Tibial artery (tissue), 4 donors: ENCODE measurements around the gene ARAP2.

Experiments used
- DNase-seq, 2 donors: peaks; one replicate each; pipeline ENCODE4 v3.0.0-alpha.2; 2019
- H3K27ac ChIP-seq, 2 donors: fragments of 200-600 bp; sonication (generic) in 1 of 2; 1 replicate in 1 of 2; 2 replicates in 1 of 2; pipeline ENCODE4 v1.5.1; 2018 to 2019; ENCODE audit warnings: mild to moderate bottlenecking in 1 of 2
- H3K27me3 ChIP-seq, 2 donors: fragments of 200-600 bp; sonication (generic) in 1 of 2; one replicate each; pipeline versions ENCODE4 v1.5.1 to v1.6.0; 2016 to 2019
- H3K36me3 ChIP-seq, 3 donors: fragments of 200-600 bp; sonication (generic) in 2 of 3; one replicate each; pipeline ENCODE4 v1.5.1; 2016 to 2019; ENCODE audit warnings: mild to moderate bottlenecking in 2 of 3
- H3K4me1 ChIP-seq, 4 donors: fragments of 200-600 bp; sonication (generic) in 2 of 4; 1 replicate in 3 of 4; 2 replicates in 1 of 4; pipeline ENCODE4 v1.5.1; 2016 to 2019
- H3K4me3 ChIP-seq, 2 donors: fragments of 200-600 bp; sonication (generic) in 1 of 2; 1 replicate in 1 of 2; 2 replicates in 1 of 2; pipeline ENCODE4 v1.5.1; 2018 to 2019; ENCODE audit warnings: mild to moderate bottlenecking in 2 of 2
- H3K9me3 ChIP-seq, 3 donors: fragments of 200-600 bp; sonication (generic) in 1 of 3; one replicate each; pipeline ENCODE4 v1.5.1; 2016 to 2019
- intact Hi-C: fragments of 100-400 bp; cut with DNase I; formaldehyde crosslinking; loops from one replicate; pipeline ENCODE4 v1.15.0; 2023; ENCODE audit warnings: low total_unique reads
- TF ChIP-seq, protein P1 (sequence below), 2 experiments: fragments of 200-600 bp in 1 of 2; fragments of 450-650 bp in 1 of 2; IDR thresholded peaks; one replicate each; pipeline ENCODE4 v1.5.1; 2017 to 2019; ENCODE audit warnings: antibody characterized with exemption in 2 of 2, mild to moderate bottlenecking in 1 of 2, moderate library complexity in 1 of 2

The ARAP2 gene

DNA sequence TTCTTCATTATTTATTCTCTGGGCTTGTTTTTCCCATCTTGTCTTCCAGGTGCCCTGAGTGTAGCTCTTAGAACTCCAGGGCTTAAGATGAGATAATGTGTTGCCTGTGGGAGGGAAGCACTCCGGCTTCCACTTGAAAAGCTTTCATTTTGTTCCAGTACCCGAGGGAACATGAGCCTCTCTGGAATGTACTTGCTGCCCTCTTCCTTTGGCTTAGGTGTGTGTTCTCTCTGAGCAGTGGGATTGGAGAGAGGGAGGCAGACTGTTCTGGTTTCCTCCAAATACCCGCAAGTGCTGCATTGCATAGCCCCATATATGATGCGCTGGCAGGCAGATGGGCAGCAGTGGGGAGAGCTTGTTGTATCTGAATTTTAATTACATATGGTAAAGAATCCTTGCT, 36.2 kb upstream of the ARAP2 start:
- H3K27ac ChIP-seq = no peak overlapping the region
- intact Hi-C loops = no loop called here
- DNase-seq = no peak
- no peak overlapping the region for H3K4me3 ChIP-seq
- no peaks in the 10 kb centered on the region for H3K4me1 ChIP-seq
- H3K9me3 ChIP-seq = no peaks in the 10 kb centered on the region
- no peaks in the 10 kb centered on the region for H3K27me3 ChIP-seq
- no peaks in the 10 kb centered on the region for H3K36me3 ChIP-seq
- TF ChIP-seq, protein P1, sequence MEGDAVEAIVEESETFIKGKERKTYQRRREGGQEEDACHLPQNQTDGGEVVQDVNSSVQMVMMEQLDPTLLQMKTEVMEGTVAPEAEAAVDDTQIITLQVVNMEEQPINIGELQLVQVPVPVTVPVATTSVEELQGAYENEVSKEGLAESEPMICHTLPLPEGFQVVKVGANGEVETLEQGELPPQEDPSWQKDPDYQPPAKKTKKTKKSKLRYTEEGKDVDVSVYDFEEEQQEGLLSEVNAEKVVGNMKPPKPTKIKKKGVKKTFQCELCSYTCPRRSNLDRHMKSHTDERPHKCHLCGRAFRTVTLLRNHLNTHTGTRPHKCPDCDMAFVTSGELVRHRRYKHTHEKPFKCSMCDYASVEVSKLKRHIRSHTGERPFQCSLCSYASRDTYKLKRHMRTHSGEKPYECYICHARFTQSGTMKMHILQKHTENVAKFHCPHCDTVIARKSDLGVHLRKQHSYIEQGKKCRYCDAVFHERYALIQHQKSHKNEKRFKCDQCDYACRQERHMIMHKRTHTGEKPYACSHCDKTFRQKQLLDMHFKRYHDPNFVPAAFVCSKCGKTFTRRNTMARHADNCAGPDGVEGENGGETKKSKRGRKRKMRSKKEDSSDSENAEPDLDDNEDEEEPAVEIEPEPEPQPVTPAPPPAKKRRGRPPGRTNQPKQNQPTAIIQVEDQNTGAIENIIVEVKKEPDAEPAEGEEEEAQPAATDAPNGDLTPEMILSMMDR (IDR thresholded peaks at IDR 0.05) = no peak

DNA sequence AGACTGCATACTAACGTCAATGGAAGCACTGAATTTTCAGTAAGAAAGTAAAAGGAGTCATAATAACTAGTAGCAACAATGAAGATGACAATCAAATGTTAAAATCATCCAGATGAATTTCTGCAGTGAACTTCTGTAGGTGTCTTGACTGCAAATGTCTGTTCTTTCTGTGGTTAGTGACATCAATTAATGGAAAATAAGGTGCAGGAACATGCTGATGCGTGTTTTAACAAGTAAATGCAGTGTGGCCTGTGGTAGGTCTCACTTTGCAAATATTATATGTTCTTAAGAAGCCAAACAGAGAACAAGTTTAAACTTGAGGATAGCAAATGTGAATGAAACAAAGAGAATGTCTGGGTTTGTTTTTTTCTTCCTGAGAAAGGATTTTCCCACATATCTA, 34.5 kb upstream of the ARAP2 start:
- no peaks in the 10 kb centered on the region for H3K27me3 ChIP-seq
- no peaks in the 10 kb centered on the region for H3K4me1 ChIP-seq
- TF ChIP-seq, protein P1 (IDR thresholded peaks at IDR 0.05) = no peak
- intact Hi-C loops = no loop called here
- H3K4me3 ChIP-seq = no peak overlapping the region
- no peak for DNase-seq
- no peaks in the 10 kb centered on the region for H3K36me3 ChIP-seq
- no peak overlapping the region for H3K27ac ChIP-seq
- H3K9me3 ChIP-seq = no peaks in the 10 kb centered on the region

DNA sequence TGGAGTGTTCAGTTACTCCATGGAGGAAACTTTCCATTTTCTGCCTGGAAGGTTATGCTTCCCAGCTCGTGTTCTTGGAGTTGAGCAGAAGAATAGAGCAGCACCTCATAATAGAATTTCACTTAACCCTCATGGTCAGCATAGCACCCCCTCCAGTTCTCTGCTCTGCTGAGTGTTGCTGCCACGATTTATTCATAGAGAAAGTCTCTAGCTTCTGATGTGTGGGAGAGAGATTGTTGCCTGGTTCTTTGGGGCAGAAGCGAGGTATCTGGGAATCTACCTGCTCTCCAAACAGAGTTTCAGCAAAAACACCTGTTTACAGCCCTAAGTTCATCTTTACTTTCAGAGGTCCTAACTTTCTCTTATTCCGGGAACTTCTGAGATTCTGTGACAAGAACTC, 33.2 kb upstream of the ARAP2 start:
- TF ChIP-seq, protein P1 (IDR thresholded peaks at IDR 0.05) = no peak

GRCh38 chr4:36274158-36274557, 29.8 kb upstream of the ARAP2 start:
- Histone ChIP-seq H3K4me3 (no peak overlapping the region), H3K4me1 (no peaks in the 10 kb centered on the region), H3K27me3 (no peaks in the 10 kb centered on the region), H3K9me3 (no peaks in the 10 kb centered on the region), H3K27ac (no peak overlapping the region), H3K36me3 (no peaks in the 10 kb centered on the region)
- DNase-seq = no peak
- intact Hi-C loops = no loop called here
- TF ChIP-seq, protein P1 (IDR thresholded peaks at IDR 0.05) = no peak

More for the DNA sequence above, 33.2 kb upstream of the ARAP2 start:
- Histone ChIP-seq H3K4me1 (no peaks in the 10 kb centered on the region), H3K27me3 (no peaks in the 10 kb centered on the region), H3K27ac (no peak overlapping the region), H3K4me3 (no peak overlapping the region), H3K9me3 (no peaks in the 10 kb centered on the region), H3K36me3 (no peaks in the 10 kb centered on the region)
- DNase-seq = no peak
- intact Hi-C loops = no loop called here

GRCh38 chr4:36273276-36273675, 29.0 kb upstream of the ARAP2 start:
- intact Hi-C loops = no loop called here
- H3K4me1 ChIP-seq = no peaks in the 10 kb centered on the region
- no peak overlapping the region for H3K4me3 ChIP-seq
- H3K27ac ChIP-seq = no peak overlapping the region
- no peak for DNase-seq
- no peaks in the 10 kb centered on the region for H3K27me3 ChIP-seq
- TF ChIP-seq, protein P1 (IDR thresholded peaks at IDR 0.05) = no peak
- no peaks in the 10 kb centered on the region for H3K36me3 ChIP-seq
- no peaks in the 10 kb centered on the region for H3K9me3 ChIP-seq

DNA sequence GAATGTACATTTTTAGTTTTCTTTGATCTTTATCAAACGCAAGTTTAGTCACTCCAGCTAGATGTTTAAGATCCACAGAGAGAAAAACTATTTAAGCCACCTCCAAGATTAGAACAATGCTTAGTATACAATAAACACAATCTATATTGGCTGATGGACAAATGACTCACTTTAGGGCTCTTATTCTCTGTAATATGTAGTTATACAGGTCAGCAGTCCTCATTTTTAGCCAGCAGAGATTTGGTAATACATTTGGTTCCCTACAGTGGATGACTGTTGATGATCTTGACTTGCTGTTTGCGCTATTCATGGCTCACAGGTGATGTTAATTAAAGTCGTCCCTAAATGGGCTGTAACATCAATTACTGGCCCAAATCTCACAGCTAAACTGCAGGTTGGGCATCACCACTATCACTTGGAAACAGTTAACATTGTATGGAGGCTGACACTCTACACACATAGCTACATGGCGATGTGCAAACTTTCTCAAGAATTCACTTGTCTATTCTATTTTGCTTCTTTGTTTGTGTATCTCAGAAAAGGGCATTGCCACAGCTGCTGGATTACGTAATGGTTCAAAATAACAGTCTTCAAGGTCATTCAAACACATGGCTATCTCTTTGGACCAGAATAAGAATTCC, 25.3 kb upstream of the ARAP2 start:
- no peak overlapping the region for H3K27ac ChIP-seq
- no peak for DNase-seq
- H3K4me3 ChIP-seq = no peak overlapping the region

More for the DNA sequence above, 25.3 kb upstream of the ARAP2 start:
- Histone ChIP-seq H3K9me3 (no peaks in the 10 kb centered on the region), H3K4me1 (no peaks in the 10 kb centered on the region), H3K27me3 (no peaks in the 10 kb centered on the region), H3K36me3 (no peaks in the 10 kb centered on the region)
- TF ChIP-seq, protein P1 (IDR thresholded peaks at IDR 0.05) = no peak
- intact Hi-C loops = no loop called here
